Spleen (tissue), 7 donors: ENCODE measurements around the gene CLSTN3.

Source experiments
- CTCF ChIP-seq, 11 experiments: fragments of 200-600 bp in 7 of 11; fragments of 450-650 bp in 4 of 11; sonication (generic) in 4 of 11; IDR thresholded peaks in 8 of 11; conservative IDR thresholded peaks in 3 of 11; 1 replicate in 7 of 11; 2 replicates in 4 of 11; pipeline versions ENCODE4 v1.4.0 to v1.8.0; 2016 to 2021; ENCODE audit warnings: antibody characterized with exemption in 11 of 11, inconsistent platforms in 4 of 11, mild to moderate bottlenecking in 1 of 11
- POLR2A ChIP-seq, 3 donors: fragments of 450-650 bp; IDR thresholded peaks; one replicate each; pipeline ENCODE4 v1.5.1; 2017; ENCODE audit warnings: antibody characterized with exemption in 3 of 3, mild to moderate bottlenecking in 1 of 3
- donor health status: DM: no; HTN: no; CAD: no; lungs with moderate emphysema.
- donor health status: DM: no; HTN: no; CAD: no.
- donor health status: DM: no; HTN: no; CAD: no.

- no peak for TF ChIP-seq POLR2A (IDR thresholded peaks at IDR 0.05)
- TF ChIP-seq CTCF (IDR thresholded peaks at IDR 0.05 in 8 of 11, conservative IDR thresholded peaks at IDR 0.05 in 3 of 11): no peak
These were observed 29.0 kb upstream of the CLSTN3 start for GRCh38 chr12:7101047-7101693.
